ENCODE data around the gene LIG4.
A peak's percentile ranks its signal among the peaks of the same experiment; 100 is the strongest.
"Not testable (repeated sequence)": the region's sequence is repeated elsewhere in the genome, so short reads cannot be mapped to it uniquely, and the experiment has no call there.

LIG4 gene

GRCh38 chr13:108215436-108215835 is at the start of gene LIG4:
Gene LIG4 (minus strand): TSS chr13:108215536. CDS start chr13:108211268, 4,268 bp downstream.
- DNase-seq (ENCODE audit: low read depth in 3 of 3, low spot score in 1 of 3), result peak; percentile 79 to 82 (median 80)

DNA sequence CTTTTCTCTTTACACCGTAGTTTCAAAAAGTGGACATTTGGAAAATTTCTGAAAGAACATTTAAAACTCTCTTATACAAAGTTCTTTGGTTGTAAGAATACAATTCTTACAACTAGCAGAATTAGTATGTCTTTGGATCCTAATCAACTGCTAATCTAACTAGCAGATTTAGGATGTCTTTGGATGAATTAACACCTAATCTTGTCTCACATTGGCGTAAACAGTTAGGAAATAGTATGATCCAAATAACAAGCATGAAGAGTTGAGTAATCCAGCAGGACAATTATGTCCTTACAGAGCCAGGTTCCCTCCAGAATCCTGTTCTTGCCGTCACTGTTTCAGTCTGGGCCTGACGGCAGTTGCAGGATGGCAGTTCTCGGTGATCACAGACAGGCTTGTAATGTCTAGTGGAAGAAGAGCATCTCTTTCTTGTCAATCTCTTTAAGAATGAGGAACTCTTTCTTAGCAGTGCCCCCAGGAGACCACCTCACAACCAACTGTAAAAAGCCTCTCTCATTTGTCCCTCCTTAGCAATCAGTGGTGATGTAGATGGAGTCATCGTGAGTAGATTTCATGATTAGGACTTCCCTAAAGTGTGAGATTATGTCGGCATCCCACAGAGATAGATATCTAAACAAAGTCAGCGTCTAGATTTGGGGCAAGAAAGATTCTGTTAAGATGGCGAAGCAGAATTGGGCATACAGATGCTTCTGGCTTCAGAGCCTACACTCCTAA is 48.5 kb upstream of the LIG4 start:
- no peak for DNase-seq (ENCODE audit: low read depth in 3 of 3, low spot score in 1 of 3)

GRCh38 chr13:108257248-108257647 is 41.9 kb upstream of the LIG4 start:
- DNase-seq (ENCODE audit: low read depth in 3 of 3, low spot score in 1 of 3), result no peak

DNA sequence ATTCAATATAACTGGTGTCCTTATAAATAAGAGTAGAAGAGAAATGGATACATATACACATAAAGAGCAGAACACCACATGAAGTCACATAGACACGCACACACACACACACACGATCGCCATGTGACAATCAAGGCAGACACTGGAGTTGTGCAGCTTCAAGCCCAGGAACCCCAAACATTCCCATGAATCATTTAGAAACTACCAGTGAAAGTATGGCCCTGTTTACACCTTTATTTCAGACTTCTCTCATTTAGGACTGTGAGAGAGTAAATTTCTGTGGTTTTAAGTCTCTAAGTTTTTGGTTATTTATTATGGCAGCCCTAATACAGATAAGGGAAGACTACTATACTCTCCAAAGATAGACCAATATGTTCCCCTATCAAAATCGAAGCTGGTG is 33.8 kb upstream of the LIG4 start:
- no peak for DNase-seq (ENCODE audit: low read depth in 3 of 3, low spot score in 1 of 3)

GRCh38 chr13:108230377-108230776 is 15.0 kb upstream of the LIG4 start:
- DNase-seq (ENCODE audit: low read depth in 3 of 3, low spot score in 1 of 3), result no peak

DNA sequence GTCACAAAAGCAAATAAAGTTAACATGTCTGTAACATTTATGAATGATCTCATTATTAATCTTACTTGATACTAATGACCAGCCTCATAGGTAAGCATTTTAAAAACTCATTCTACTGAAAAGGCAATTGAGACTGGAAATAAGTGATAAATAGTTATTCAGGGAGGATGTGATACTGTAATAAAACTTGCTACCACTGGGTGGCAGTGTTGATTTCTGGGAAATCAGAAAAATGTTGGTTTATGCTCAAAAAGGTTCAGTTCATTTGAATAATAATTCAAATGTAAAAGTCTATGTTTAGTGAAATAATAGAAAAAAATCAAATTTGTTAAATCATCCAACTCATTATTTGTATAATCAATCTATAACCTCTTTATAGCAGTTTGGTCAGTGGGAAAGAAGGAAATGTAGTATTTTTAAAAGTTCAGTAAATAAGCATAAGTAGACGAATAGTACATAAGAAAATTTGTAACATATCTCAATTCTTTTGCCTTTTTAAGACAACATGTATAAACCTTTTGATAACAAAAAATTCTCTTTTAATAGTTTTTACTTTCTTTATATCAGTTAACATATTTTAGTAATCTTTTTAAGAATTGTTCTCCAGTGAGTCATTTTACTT is 12.4 kb upstream of the LIG4 start:
- DNase-seq (ENCODE audit: low read depth in 3 of 3, low spot score in 1 of 3), result no peak

GRCh38 chr13:108226184-108226583 is 10.8 kb upstream of the LIG4 start:
- DNase-seq (ENCODE audit: low read depth in 3 of 3, low spot score in 1 of 3), result no peak

DNA sequence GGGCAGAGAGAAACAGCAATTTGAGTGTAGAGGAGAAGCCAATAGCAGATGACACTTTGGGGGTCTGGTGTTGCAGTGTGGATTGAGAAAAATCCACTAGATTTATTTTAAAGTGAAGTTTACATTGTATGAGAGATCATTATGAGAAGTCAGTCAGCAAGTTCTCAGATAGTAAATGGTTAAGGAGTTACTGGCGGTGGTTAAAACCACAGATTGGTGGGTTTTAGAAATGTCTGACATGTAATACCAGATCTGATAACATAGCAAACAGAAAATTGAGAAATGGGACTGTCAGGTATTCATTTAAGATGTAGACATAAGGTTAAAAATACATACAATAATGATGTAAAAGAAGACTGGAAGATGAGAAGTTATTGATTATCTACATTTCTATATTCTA is 10.1 kb upstream of the LIG4 start:
- no peak for DNase-seq (ENCODE audit: low read depth in 3 of 3, low spot score in 1 of 3)

GRCh38 chr13:108223687-108224503 is 8.6 kb upstream of the LIG4 start:
- no peak for DNase-seq (ENCODE audit: low read depth in 3 of 3, low spot score in 1 of 3)

GRCh38 chr13:108220041-108220440 is 4.7 kb upstream of the LIG4 start:
- DNase-seq (ENCODE audit: low read depth in 3 of 3, low spot score in 1 of 3), result no peak

DNA sequence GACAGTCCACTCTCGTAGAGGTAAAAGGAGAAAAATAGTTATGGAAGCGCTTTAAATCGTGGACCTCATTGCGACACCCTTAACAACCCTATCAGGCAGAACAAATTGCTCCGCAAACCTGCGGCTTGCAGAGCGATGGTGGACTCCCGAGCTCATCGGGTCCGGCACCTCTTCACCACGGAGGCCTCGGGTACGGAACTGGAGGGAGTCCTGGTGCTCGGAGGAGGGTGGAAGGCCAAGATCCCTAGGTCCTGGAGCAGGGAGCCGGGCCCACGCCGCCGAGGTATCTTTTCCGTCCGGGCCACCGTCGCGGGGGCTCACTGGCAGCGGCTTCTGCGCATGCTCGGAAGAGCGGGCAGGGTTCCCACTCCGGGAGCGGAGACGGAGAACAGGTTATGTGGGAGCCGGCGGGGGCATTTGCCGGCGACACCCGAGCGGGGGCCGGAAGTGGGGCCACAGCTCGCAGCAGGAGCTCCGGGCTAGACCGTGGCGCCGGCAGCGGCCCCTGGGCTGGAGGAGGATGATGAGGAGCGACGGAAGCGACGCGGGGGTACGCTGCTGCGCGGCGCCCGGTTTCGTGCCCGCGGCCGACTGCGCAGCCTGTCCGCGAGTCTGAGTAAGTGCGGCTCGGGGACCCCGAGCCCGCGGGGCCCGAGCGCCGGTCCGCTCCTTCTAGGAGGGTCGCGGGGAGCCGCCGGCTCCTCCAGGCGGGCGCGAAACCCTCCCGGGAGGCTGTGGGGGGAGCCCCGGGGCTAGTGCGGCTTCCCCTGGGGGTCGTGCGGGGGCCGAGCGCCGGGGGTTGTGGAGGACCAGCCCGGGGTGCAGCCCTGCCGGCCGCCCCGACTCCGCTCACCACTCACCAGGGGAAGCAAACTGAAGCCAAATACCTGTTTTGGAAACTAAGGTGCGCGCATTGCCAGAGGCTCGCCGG is 3.0 kb upstream of the LIG4 start, which contains the start of gene ABHD13:
TSS of gene ABHD13 (plus strand) at position 349 of the 931 bp plus-strand sequence. CDS start 10,827 bp downstream, outside the sequence.
- peak; percentile 77 to 86 (median 83) for DNase-seq (ENCODE audit: low read depth in 3 of 3, low spot score in 1 of 3)

DNA sequence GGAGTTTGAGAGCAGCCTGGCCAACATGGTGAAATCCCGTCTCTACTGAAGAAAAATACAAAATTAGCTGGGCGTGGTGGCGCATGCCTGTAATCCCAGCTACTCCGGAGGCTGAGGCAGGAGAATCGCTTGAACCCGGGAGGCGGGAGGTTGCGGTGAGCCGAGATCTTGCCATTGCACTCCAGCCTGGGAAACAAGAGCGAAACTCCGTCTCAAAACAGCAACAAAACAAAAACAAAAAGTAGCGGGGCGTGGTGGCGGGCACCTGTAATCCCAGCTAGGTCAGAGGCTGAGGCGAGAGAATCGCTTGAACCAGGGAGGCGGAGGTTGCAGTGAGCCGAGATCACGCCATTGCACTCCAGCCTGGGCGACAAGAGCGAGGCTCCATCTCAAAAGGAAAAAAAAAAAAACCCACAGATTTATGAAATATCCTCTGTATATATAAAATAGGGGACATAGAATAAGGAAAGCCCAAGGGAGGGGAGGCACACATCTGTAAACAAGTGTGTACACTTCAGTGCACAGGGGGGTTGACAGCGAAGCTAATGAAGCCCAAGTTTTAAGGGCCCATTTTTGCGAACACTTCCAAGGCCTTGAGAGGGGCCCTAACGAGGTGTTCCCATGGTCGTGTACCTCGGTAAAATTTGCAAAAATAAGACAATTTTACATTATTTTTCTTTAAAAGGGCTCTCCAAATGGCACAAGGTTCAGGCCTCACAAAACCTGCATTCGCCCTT is 2.1 kb upstream of the LIG4 start:
- not testable (repeated sequence) for DNase-seq (ENCODE audit: low read depth in 3 of 3, low spot score in 1 of 3)

DNA sequence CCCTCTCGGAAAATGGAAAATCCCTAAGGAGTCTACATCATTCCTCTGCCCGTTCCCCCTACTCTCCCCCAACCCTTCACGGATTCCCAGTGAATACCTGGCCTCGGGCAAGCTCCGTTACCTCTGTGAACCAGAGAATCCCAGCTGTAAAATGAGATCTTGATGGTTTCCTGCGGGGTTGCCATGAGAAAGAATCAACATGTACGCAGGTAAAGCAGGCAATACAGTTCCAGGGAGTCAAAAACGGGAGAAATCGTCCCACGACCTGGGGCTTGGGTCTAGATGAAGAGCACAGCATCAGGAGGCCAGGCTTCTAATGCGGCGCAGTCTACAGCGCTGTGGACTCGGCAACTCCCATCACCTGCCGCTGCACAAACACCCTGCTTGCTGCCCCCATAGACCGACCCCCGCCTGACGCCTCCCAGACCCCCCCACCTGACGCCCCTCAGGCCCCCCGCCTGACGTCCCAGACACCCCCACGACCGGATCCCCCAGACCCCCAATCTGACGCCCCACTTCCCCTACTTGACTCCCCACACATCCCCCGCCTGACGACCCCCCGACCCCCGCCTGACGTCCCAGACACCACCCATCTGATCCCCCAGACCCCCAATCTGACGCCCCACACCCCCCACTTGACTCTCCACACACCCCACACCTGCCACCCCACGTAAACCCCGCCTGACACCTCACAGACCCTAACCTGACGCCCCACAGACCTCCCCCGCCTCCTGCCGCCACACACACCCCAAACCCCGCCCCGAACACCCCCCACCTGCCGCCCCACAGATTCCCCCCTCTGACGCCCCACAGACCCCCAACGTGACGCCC is 680 bp downstream of the LIG4 start:
- no peak for DNase-seq (ENCODE audit: low read depth in 3 of 3, low spot score in 1 of 3)

GRCh38 chr13:108213946-108214345 is 1.4 kb downstream of the LIG4 start:
- DNase-seq (ENCODE audit: low read depth in 3 of 3, low spot score in 1 of 3), result no peak

DNA sequence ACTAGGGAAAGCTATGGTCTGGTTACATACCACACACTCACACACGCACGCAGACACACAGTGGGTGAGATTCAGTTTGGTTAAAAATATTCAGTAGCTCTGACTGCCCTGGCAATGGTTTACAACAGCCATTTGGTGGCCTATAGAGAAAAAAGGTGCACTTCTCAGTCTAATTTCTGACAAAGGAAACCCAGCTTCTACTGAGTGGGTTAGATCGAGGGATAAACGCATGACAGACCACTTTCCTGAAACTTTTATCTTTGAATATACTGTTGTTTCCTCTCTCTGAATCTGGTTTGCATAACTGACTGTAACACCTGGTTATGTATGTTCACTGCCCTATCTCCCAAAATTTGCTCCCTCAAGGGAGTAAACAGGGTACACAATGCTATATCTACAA is 2.5 kb downstream of the LIG4 start:
- DNase-seq (ENCODE audit: low read depth in 3 of 3, low spot score in 1 of 3), result no peak

DNA sequence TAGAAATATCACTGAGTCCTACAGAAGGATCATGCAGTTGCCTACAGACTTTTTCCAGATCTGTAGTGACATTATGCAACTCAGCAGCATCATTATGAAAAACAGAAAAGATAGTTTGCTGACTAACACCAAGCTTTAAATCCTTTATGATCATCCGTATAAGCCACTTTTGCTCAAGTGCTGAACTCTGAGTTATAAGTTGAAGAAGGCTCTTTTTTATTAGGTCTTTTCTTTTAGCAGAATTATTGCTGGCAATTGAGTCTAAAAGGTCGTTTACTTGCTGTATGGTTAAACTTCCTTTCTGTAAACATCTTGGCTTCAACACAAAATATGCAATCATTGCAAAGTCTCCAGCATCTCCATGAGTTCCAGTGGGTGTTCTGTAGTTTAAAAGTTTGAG is 4.8 kb downstream of the LIG4 start:
- no peak for DNase-seq (ENCODE audit: low read depth in 3 of 3, low spot score in 1 of 3)

- no peak for DNase-seq (ENCODE audit: low read depth in 3 of 3, low spot score in 1 of 3)
Observed at GRCh38 chr13:108200781-108201398, 14.4 kb downstream of the LIG4 start.

DNA sequence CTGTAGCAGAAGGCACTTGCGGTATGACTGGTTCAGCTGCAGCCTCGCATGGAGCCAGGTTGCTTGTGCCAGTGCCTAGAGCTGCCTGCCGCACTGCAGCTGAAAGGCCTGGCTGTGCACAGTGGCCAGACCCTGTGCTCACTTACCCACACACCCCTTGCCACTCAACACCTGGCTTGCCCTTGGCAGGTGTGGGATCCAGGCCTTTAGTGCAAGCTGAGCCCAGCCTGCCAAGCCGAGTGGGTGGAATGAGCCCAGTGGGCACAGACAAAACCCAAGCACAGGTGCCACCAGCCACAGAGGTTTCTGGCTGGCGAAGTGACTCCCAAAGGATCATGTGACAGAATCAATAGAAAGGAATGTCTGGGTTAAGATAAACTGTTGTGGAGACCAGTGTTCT is 19.5 kb downstream of the LIG4 start:
- no peak for DNase-seq (ENCODE audit: low read depth in 3 of 3, low spot score in 1 of 3)

DNA sequence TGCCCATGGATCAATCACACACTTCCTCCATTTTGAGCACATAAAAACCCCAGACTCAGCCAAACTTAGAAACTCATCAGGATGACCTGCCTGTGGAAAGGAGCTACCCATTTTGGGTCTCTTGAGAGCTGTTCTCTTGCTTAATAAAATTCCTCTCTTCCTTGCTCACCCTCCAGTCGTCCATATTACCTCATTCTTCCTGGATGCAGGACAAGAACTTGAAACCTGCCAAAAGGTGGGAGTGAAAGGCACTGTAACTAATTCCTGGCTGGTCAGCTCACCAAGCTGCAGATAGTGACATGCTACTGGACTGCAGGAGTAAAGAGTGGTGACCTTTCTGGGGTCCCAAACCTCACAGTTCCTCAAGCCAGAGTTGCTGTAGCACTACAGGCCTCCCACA is 20.2 kb downstream of the LIG4 start:
- no peak for DNase-seq (ENCODE audit: low read depth in 3 of 3, low spot score in 1 of 3)

Data from stimulated activated CD4-positive, alpha-beta T cell treated with anti-CD3 and anti-CD28 coated beads, TNF-alpha, amount 100 ng/mL, for 1 hour (primary cell).